ENCODE data around the gene CSRP3.
"Not testable (repeated sequence)": the region's sequence is repeated elsewhere in the genome, so short reads cannot be mapped to it uniquely, and the experiment has no call there.

Gene CSRP3

DNA sequence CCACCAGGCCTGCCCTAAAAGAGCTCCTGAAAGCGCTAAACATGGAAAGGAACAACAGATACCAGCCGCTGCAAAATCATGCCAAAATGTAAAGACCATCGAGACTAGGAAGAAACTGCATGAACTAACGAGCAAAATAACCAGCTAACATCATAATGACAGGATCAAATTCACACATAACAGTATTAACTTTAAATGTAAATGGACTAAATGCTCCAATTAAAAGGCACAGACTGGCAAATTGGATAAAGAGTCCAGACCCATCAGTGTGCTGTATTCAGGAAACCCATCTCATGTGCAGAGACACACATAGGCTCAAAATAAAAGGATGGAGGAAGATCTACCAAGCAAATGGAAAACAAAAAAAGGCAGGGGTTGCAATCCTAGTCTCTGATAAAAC is 64.9 kb downstream of the CSRP3 start:
- in situ Hi-C loops (cut with HindIII; ENCODE audit: low sequenced_read_pairs) = not testable (repeated sequence)

DNA sequence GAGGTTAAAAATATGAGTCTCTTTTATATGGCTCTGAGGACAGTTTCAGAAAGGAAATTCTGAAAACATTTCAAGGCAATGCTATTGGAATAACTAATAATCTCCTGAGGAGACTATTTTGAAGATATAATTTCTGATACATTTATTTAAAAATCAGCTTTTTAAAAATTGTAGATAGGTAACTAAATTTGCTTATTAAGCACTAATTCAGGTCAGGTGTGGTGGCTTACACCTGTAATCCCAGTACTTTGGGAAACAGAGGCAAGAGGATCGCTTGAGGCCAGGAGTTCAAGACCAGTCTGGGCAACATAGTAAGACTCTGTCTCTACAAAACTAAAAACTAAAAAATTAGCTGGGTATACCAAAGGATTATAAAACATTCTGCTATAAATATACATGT is 67.8 kb downstream of the CSRP3 start:
- in situ Hi-C loops (cut with HindIII; ENCODE audit: low sequenced_read_pairs) = no loop called here
